CD1c-positive myeloid dendritic cell (primary cell): ENCODE data around the gene GPC5.

Experiments used
- DNase-seq: peaks from one replicate; pipeline ENCODE4 v3.0.0-alpha.2; 2016; ENCODE audit errors: extremely low spot score

The GPC5 gene

DNA sequence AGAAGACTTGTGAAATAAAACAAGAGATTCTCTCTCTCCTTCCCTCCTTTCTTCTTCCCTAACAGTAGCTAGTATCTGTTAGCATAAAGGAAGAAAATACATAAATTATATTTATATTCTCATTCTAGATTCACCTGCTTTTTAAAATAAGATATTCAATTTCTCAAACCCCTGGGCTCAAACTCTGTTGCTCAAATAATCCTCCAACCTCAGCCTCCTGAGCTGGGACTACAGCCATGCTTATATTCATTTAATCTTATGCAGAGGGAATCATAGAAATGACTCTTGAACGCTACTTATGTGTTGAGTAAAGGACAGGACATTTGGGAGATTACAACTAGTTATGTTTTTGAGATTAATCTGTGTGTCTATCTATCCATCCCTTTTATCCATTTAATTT is 56.2 kb downstream of the GPC5 start:
- no peak for DNase-seq

DNA sequence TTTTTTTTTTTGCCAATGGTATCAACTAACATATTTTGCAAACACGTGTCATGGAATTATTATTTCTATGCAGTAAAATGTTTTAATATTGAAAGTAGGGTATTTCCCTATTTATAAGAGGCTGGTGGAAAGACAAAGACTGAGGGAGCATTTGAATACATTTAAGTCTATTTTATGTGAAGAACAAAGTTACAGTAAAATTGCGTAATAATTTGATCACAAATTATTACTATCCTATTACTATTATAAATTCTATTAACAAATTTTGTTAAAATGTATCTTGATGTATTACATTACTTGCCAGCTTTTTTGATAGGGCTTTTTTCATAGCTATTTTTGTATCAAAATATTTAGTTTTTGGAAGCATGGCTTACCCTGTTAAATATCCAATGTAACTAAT is 58.4 kb downstream of the GPC5 start:
- DNase-seq, result no peak

DNA sequence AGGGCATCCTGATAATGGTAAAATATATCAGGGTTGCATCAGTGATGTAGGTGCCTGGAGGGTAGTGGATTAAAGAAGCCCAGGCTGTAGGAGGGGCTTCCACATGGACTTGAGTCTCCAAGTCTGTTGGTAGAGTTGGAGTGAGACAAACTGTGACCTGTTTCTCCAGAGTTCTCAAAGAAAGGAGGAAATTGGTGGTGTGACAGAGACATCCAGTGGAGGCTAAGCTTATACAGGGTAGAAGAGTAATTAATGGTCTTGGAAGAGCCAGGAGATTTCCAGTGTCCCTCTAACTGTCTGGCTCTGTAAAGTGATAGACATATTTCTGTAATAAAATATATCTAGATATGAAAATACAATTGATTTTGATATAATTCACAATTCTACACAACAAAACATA is 61.1 kb downstream of the GPC5 start:
- DNase-seq, result no peak

DNA sequence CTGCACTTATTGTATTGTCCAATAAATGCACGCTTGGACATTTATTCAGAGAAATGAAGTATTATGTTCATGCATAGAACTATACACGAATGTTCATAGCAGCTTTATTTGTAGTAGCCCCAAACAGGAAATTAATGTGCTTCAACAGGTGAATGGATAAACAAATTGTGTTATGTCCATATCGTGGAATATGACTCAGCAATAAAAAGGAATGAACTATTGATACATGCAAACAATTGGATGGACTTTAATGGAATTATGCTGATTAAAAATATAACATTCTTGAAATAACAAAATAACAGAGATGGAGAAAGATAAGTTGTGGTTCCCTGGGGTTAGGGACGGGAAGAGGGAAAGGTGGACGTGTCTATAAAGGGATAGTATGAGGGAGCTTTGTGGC is 65.9 kb downstream of the GPC5 start:
- no peak for DNase-seq

DNA sequence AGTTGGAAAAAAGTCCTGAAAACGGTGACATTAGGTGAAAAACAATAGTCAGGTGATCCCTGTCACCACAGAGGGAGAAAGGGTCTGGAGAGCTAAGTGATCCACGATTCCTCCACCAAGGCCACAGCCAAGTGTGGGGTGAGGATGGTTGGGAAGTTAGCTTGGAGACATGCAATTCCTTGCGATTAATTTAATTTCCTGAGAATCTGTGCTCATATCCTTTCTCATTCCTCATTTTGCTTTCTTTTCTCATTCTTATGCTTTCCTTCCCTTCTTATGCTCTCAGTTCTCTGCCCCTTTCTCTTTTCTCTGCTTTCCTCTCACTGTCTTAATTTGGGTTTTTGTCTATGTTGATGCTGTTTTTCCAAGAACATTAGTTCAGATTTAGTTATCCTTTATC is 68.8 kb downstream of the GPC5 start:
- no peak for DNase-seq

DNA sequence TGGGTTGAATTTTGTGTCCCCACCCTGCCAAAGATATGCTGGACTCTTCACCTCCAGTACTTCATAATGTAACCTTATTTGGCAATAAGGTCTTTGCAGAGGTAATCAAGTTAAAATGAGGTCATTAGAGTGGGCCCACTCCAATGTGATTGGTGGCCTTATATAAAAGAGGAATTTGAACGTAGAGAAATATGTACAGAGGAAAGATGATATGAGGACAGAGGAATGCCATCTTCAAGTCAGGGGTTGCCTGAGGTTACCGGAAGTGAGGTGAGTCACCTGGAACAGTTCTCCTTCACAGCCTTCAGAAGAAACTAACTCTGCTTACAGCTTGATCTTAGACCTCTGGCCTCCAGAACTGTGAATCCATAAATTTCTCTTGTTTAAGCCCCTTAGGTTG is 69.9 kb downstream of the GPC5 start:
- no peak for DNase-seq

DNA sequence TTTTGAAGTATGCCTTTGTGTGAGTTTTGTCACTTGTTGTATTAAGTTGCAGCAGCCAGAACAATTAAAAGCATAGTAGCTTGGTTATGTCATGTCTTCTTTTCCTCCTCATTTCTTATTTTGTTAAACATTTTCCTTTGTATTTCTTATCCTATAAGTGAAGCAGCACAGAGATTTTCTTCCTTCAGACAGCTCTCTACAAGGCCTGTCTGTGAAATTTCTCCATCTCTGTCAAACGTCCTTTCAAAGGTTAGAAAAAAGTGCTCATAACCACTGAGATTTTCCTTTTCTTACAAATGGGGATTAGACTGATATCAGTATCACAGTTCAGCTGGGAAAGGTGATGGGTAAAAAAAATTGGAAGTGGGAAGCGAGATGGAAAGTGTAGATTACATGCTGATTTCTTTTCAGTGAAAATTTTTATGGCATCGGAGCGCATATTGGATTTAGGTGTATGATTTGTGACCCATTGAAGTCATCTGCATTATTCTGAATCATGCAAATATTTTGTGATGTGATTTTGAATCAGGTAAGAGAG is 71.7 kb downstream of the GPC5 start:
- DNase-seq, result no peak

DNA sequence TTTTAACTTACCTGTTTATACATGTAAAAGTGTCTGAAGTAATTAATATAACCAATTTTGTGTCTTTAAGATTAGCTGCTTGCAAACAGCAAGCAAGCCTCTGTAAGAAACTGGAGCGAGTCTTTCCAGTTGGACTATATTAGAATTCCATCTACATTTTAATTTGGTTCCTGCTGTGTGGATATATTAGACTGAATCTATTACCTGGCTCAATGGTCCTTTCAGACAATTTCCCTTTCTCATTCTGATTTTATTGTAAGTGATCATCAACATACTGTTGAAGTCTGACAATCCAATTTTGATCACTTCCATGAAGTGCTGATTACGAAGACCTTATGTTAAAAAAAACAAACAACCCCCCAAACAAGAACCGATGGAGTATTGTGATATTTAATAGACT is 72.3 kb downstream of the GPC5 start:
- DNase-seq, result no peak

DNA sequence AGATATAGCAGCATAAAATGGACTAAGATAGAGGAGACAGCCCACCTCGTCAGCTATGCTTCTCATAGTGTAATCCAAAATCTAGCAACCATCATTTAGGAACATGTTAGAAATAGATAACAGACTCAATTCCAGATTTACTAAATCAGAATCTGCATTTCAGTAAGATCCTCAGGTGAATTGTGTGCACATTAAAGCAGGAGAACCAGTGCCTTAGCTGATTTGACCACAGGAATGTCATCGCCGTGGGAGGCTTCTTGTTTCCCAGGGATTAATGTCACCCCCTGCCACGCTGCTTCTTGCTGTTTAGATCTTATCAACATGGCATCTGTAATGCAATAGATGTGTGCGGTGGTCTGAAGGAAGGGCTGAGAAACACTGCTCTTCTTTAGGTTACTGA is 84.0 kb downstream of the GPC5 start:
- DNase-seq, result no peak

DNA sequence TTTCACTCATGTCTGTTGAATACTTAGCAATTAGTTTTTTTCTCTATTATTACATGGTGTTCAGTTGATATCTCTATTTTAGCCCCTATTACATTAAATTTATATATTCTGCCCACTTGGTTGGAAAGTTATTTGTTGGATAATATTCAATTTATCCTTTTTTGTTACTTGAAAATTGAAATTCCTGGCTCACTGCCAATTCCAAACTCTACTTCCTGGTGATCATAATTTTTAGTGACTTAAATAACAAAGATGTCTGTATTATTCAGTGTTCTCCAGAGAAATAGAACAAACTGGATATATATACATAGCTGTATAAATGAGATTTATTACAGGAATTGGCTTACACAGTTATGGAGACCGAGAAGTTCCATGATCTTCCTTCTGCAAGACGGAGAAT is 93.6 kb downstream of the GPC5 start:
- no peak for DNase-seq

DNA sequence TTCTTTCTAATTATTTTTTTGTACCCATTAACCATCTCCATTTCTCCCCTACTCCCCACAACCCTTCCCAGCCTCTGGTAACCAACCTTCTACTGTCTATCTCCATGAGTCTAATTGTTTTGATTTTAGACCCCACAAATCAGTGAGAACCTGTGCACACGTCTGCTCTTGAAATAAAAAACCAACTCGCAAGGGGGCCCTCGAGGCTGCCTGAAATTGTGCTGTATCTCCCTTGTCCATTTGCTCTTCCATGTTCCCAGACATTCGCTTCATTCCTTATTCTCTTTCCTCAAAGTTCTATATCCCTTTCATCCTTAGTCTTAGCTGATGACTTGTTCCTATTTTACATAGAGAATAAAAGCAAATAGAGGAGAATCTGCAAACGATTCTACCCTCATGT is 95.0 kb downstream of the GPC5 start:
- no peak for DNase-seq

DNA sequence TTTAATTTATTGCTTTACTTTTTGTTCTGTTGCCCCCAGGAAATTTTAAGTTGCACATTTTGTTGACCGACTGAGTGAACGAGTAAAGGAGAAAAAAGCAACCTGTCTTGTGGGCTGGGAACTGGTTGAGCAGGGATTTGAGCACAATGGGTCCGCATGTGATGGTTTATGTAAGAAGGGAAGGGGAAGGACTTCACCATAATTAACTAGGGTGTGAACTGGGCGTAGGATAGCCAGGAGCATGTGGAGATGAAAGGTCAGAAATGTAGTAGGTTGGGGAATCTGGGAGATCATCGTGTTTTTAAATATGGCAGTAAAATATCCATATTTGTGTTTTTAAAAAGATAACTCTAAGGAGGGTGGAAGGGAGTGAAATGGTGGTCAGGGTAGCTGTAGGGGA is 99.9 kb downstream of the GPC5 start:
- no peak for DNase-seq

DNA sequence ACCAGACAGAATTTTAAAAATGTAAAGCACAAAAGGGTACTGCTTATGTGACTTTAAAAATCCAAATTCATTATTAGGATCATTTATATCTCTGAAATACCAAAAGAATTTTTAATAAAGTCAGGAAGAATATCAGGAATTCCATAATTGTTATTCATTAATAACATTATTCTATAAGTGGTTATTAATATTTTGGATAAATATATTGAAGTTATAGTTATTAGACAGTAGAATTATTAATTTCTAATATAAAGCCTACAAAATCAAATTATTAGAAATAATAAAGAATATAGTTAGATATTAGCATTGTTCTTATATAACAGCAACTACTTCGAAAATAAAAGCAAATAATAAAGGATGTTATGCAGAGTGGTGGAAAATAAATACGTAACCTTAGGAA is 105.8 kb downstream of the GPC5 start:
- DNase-seq, result no peak

DNA sequence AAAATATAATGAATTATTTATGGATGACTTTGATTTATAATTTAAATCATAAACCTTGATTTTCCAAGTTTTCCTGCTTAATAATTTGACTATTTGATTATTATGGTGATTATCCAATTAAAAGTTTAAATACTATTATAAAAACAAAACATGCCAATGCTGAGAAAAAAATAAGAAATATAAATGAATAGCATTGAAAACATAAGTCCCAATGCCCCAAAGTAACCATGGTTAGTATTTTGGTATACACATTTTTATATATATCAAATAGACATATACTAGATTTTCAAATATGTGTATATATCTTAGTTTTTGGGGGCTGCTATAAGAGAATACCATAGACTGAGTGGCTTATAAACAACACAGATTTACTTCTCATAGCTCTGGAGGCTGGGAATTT is 108.3 kb downstream of the GPC5 start:
- DNase-seq, result no peak

DNA sequence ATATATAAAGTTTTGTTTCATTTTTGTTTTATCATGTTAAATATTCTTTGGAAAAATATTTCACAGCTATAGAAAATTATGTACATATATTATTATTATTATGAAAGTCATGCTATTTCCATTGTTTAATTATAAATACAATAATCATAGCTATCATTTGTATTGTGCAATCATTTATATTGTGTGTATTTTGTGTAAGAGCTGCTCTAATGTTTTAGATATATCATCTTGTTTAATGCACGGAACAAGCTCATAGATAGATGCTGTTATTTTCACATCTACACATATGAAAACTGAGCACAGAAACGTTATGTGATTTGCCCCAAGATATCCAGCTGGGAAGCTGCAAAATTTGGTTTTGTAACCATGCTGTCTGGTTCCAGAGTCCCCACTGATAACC is 111.6 kb downstream of the GPC5 start:
- no peak for DNase-seq

DNA sequence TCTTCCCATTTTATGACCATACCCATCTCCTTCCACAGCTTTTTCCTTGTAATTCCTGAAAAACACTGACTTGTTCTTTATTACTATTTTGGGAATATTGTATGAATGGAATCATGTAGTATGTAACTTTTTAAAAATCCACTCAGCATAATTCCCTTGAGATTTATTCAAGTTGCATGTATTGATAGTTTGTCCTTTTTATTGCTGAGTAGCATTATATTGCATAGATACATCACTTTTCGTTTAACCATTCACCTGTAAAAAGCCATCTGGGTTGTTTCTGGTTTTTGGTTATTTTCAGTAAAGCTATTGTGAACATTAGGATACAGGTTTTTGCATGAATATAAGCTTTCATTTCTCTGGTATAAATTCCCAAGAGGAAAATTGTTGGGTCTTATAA is 115.4 kb downstream of the GPC5 start:
- no peak for DNase-seq

DNA sequence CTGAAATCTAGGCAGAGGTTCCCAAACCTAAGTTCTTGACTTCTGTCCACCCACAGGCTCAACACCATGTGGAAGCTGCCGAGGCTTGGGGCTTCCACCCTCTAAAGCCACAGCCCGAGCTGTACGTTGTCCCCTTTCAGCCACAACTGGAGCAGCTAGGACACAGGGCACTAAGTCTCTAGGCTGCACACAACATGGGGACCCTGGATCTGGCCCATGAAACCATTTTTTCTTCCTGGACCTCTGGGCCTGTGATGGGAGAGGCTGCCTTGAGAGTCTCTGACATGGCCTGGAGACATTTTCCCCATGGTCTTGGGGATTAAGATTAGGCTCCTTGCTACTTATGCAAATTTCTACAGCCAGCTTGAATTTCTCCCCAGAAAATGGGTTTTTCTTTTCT is 118.4 kb downstream of the GPC5 start:
- no peak for DNase-seq

DNA sequence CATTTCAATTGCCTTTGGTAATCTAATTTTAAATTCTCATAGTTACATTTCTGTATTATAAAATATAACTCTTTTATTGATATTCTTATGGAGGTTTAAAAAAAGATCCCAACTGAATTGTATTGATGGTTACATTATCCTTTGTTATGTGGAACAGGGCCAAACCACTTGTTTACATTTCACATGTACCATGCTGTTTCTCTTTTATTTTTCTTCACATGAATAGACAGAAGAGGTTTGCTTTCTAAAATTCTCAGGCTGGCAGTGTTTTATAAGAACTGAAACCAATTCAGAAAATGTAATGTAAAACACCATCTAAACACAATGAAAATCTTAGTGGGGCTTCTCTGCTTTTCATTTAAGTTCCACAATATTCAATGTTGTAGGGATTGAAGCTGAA is 122.5 kb downstream of the GPC5 start:
- no peak for DNase-seq

DNA sequence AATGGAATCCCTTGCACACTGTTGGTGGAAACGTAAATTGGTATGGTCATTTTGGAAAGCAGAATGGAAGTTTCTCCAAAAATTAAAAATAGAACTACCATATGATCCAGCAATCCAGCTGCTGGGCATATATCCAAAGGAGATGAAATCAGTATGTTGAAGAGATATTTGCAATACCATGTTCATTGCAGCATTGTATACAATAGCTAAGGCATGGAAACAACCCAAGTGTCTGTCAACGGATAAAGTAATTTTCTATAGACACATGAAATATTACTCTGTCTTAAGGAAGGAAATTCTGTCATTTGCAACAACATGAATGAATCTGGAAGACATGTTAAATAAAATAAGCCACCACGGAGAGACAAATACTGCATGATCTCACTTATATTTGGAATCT is 124.7 kb downstream of the GPC5 start:
- no peak for DNase-seq

DNA sequence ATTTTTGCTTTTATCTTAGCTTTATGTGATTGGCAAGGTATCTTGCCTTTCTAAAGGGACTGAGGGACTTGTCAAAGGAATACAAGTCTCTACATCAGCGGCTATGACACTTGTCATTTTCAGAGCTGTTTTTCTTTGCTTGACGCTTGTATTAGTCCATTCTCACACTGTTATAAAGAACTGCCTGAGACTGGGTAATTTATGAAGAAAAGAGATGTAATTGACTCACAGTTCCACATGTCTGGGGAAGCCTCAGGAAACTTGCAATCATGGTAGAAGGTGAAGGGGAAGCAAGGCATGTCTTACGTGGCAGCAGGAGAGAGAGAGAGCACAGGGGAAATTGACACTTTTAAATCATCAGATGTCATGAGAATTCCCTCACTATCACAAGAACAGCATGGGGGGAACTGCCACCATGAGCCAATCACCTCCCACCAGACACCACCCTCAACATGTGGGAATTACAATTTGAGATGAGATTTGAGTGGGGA is 128.2 kb downstream of the GPC5 start:
- DNase-seq, result no peak

DNA sequence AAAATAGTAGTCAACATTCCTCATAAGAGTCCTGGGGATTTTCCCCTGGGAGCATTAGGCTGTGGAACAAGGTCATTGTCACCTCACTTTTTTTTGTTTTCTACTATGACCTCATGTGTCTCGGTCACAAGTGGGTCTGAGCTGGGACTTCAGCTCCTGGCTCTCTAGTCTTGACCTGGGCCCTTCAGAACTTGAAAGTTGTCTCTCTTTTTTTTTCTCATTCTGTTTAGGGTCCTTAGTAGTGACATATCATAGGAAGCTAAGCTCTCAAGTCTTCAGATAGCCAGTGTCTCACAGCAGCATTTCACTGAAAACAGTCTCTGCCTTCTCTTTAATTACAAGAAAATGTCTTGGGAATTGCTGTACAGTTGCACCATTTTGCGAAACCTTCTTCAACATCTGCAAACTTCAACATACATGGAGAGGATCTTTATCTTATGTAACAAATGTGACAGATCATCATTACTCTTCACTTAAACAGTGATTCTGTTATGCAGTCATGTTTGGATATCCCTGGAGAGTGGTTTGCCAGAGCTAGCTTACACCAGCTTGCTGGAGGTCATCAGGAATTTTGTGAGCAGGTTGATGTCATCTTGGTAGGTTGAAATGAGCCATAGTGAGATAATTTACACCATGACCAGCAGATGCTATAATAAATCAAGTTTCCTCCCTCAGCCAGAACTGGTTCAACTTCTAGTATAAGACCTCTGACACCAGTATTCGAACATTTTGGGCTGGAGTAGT is 131.5 kb downstream of the GPC5 start:
- no peak for DNase-seq

DNA sequence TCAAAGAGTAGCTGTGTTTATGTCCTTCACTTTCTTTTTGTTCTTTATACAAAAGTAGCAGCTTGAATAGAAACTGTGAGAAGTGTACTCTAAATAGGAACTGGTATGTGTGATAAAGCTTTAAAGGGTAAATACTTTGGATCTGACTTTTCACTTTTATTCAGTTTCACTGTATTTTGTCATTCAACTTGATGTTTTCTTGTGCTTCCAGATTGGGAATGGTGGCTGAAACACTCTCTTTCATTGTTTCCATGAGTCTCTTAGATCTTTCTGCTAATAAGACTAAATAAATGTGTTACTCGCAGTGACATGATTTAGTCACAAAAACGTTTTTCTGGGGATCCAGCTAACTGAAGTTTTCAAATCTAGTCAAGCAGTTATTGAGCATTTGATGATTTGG is 133.2 kb downstream of the GPC5 start:
- no peak for DNase-seq

DNA sequence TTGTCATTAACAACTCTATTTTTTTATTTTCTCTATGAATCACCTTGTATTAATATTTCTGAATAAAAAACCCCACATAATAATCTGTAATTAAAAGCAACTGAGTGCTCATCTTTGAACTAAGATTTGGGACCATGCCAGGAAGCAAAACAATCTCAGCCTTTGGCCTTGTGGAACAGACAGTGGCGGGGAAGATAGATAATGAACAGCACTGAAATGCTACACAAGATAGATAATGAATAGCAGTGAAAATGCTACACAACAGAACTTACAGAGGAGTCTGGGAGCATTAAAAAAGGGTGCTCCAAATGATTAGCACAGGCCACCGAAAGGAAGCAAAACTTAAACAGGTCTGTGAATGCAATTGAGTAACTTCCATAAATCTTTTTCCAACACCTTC is 134.9 kb downstream of the GPC5 start:
- no peak for DNase-seq

DNA sequence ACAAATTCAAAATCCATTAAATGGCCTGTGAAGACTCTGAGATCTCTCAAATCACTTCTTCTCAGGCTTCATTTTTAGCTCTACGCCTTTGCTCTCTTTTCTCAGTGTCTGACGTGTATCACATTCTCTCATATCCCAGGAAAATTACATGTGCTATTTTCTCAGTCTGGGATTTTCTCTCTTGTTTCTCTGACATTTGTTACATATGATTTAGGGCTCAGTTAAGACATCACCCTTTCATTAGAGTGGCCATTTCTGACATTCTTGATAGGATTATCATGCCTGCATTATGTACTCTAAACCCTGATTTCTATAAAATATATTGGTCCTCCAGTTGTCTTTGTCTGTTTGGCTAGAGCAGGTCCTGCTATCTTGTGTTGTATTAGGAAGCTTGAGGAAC is 136.6 kb downstream of the GPC5 start:
- DNase-seq, result no peak
